Stomach smooth muscle (tissue), 2 donors: ENCODE measurements around the gene DUOX1.

Source experiments
- H3K27ac ChIP-seq: one replicate; pipeline ENCODE4 v1.7.0; 2013; ENCODE audit warnings: mild to moderate bottlenecking, low read length, inconsistent platforms
- H3K27me3 ChIP-seq, 2 donors: one replicate each; pipeline ENCODE4 v1.7.0; 2013; ENCODE audit warnings: low read length in 2 of 2; ENCODE audit not compliant: insufficient read depth in 2 of 2, control insufficient read depth in 1 of 2
- H3K36me3 ChIP-seq, 2 donors: one replicate each; pipeline ENCODE4 v1.7.0; 2013; ENCODE audit warnings: low read length in 2 of 2; ENCODE audit not compliant: control insufficient read depth in 2 of 2, insufficient read depth in 2 of 2
- H3K4me1 ChIP-seq: one replicate; pipeline ENCODE4 v1.7.0; 2013; ENCODE audit warnings: low read length; ENCODE audit not compliant: control insufficient read depth, insufficient read depth
- H3K4me3 ChIP-seq, 2 donors: one replicate each; pipeline ENCODE4 v1.7.0; 2013; ENCODE audit warnings: low read length in 2 of 2
- H3K9ac ChIP-seq, 2 donors: one replicate each; pipeline ENCODE4 v1.7.0; 2013; ENCODE audit warnings: low read length in 2 of 2, mild to moderate bottlenecking in 1 of 2
- H3K9me3 ChIP-seq, 2 donors: one replicate each; pipeline ENCODE4 v1.7.0; 2013; ENCODE audit warnings: low read length in 2 of 2; ENCODE audit not compliant: control insufficient read depth in 2 of 2
- donor health status: healthy.
- donor health status: Pancreatic carcinoma.

The DUOX1 gene

GRCh38 chr15:45121706-45122417 lies 7.9 kb upstream of the DUOX1 start:
- Histone ChIP-seq H3K9me3 (no peaks in the 10 kb centered on the region), H3K27me3 (peaks cover 31 to 42% of the 10 kb centered on the region in 2 donors), H3K36me3 (no peaks in the 10 kb centered on the region), H3K9ac (no peak overlapping the region), H3K27ac (no peak overlapping the region), H3K4me1 (peaks cover 5% of the 10 kb centered on the region), H3K4me3 (no peak overlapping the region)

GRCh38 chr15:45122719-45123118 lies 7.1 kb upstream of the DUOX1 start:
- H3K4me3 ChIP-seq = no peak overlapping the region
- H3K4me1 ChIP-seq = no peaks in the 10 kb centered on the region

GRCh38 chr15:45123397-45123796 lies 6.4 kb upstream of the DUOX1 start:
- no peak overlapping the region for H3K9ac ChIP-seq
- peaks cover 0 to 3% of the 10 kb centered on the region in 2 donors for H3K9me3 ChIP-seq
- H3K27me3 ChIP-seq = peaks cover 26 to 39% of the 10 kb centered on the region in 2 donors
- no peak overlapping the region for H3K4me3 ChIP-seq
- H3K27ac ChIP-seq = no peak overlapping the region
- no peaks in the 10 kb centered on the region for H3K36me3 ChIP-seq
- H3K4me1 ChIP-seq = no peaks in the 10 kb centered on the region

More at GRCh38 chr15:45122719-45123118, 7.1 kb upstream of the DUOX1 start:
- Histone ChIP-seq H3K9me3 (no peaks in the 10 kb centered on the region), H3K36me3 (no peaks in the 10 kb centered on the region), H3K27ac (no peak overlapping the region), H3K9ac (no peak overlapping the region), H3K27me3 (peaks cover 22 to 36% of the 10 kb centered on the region in 2 donors)

GRCh38 chr15:45126535-45127158 lies 3.1 kb upstream of the DUOX1 start:
- Histone ChIP-seq H3K27ac (no peak overlapping the region), H3K27me3 (peaks cover 37 to 50% of the 10 kb centered on the region in 2 donors), H3K4me3 (no peak overlapping the region), H3K9me3 (peaks cover 0 to 3% of the 10 kb centered on the region in 2 donors), H3K36me3 (no peaks in the 10 kb centered on the region), H3K9ac (no peak overlapping the region), H3K4me1 (peaks cover 5% of the 10 kb centered on the region)

GRCh38 chr15:45128971-45129639 lies 689 bp upstream of the DUOX1 start:
- H3K4me1 ChIP-seq = peaks cover 5% of the 10 kb centered on the region
- peaks cover 0 to 3% of the 10 kb centered on the region in 2 donors for H3K9me3 ChIP-seq
- H3K27me3 ChIP-seq = peaks cover 43 to 49% of the 10 kb centered on the region in 2 donors
- no peak overlapping the region for H3K27ac ChIP-seq
- H3K4me3 ChIP-seq = peak overlapping the region in 1 of 2 donors; percentile 35
- no peak overlapping the region for H3K9ac ChIP-seq
- no peaks in the 10 kb centered on the region for H3K36me3 ChIP-seq

- H3K9ac ChIP-seq = no peak overlapping the region
- no peaks in the 10 kb centered on the region for H3K36me3 ChIP-seq
- H3K27ac ChIP-seq = no peak overlapping the region
- peaks cover 9% of the 10 kb centered on the region for H3K4me1 ChIP-seq
- H3K9me3 ChIP-seq = peaks cover 0 to 3% of the 10 kb centered on the region in 2 donors
- peak overlapping the region in 1 of 2 donors; percentile 35 for H3K4me3 ChIP-seq
- H3K27me3 ChIP-seq = peaks cover 53 to 59% of the 10 kb centered on the region in 2 donors
These were observed 652 bp downstream of the DUOX1 start for GRCh38 chr15:45130291-45131000.

GRCh38 chr15:45131510-45131909 lies 1.7 kb downstream of the DUOX1 start:
- Histone ChIP-seq H3K27me3 (peaks cover 58 to 61% of the 10 kb centered on the region in 2 donors), H3K9me3 (peaks cover 0 to 3% of the 10 kb centered on the region in 2 donors)

GRCh38 chr15:45132844-45133560 lies 3.2 kb downstream of the DUOX1 start:
- H3K27ac ChIP-seq = no peak overlapping the region
- peaks cover 58 to 63% of the 10 kb centered on the region in 2 donors for H3K27me3 ChIP-seq
- no peak overlapping the region for H3K4me3 ChIP-seq
- peaks cover 0 to 3% of the 10 kb centered on the region in 2 donors for H3K9me3 ChIP-seq
- peaks cover 9% of the 10 kb centered on the region for H3K4me1 ChIP-seq
- H3K36me3 ChIP-seq = no peaks in the 10 kb centered on the region
- no peak overlapping the region for H3K9ac ChIP-seq

More at GRCh38 chr15:45131510-45131909, 1.7 kb downstream of the DUOX1 start:
- H3K36me3 ChIP-seq = no peaks in the 10 kb centered on the region
- H3K4me1 ChIP-seq = peaks cover 9% of the 10 kb centered on the region
- H3K9ac ChIP-seq = no peak overlapping the region
- no peak overlapping the region for H3K4me3 ChIP-seq
- H3K27ac ChIP-seq = no peak overlapping the region

- Histone ChIP-seq H3K27me3 (peaks cover 53 to 63% of the 10 kb centered on the region in 2 donors), H3K27ac (no peak overlapping the region)
These were observed 3.7 kb downstream of the DUOX1 start for GRCh38 chr15:45133561-45133920.

GRCh38 chr15:45134046-45134445 lies 4.3 kb downstream of the DUOX1 start:
- Histone ChIP-seq H3K9me3 (no peaks in the 10 kb centered on the region), H3K27ac (no peak overlapping the region), H3K4me3 (no peak overlapping the region), H3K36me3 (no peaks in the 10 kb centered on the region), H3K4me1 (peaks cover 4% of the 10 kb centered on the region), H3K9ac (no peak overlapping the region), H3K27me3 (peaks cover 48 to 61% of the 10 kb centered on the region in 2 donors)

More at GRCh38 chr15:45133561-45133920, 3.7 kb downstream of the DUOX1 start:
- Histone ChIP-seq H3K9ac (no peak overlapping the region), H3K9me3 (no peaks in the 10 kb centered on the region), H3K4me3 (no peak overlapping the region), H3K36me3 (no peaks in the 10 kb centered on the region), H3K4me1 (peaks cover 9% of the 10 kb centered on the region)
